Measurements from ENCODE around the gene MEGF6. TPM values are rescaled to one million over a fixed set of nuclear protein-coding genes. Genes with fewer than 3 reads are reported as not detected.

The MEGF6 gene
- total RNA-seq, 2 donors from 2014 or later: 273 to 304 TPM

- Histone ChIP-seq H3K9me3 (no peaks in the 10 kb centered on the region), H3K4me1 (ENCODE audit: control insufficient read depth in 1 of 2, low read depth in 2 of 2) (peaks cover 14 to 68% of the 10 kb centered on the region in 2 donors), H3K4me3 (no peak overlapping the region), H3K27ac (no peak overlapping the region), H3K36me3 (peaks cover 35% of the 10 kb centered on the region), H3K27me3 (replicated peaks; ENCODE audit: insufficient read depth) (no peaks in the 10 kb centered on the region)
- no peak for ATAC-seq (ENCODE audit: insufficient number of reproducible peaks, low FRiP score, low read depth)
- no peak for DNase-seq (ENCODE audit: low spot score)
- TF ChIP-seq CTCF (IDR thresholded peaks at IDR 0.05): no peak
Observed at GRCh38 chr1:3522112-3522511, 89.2 kb downstream of the MEGF6 start.

- TF ChIP-seq CTCF (IDR thresholded peaks at IDR 0.05): no peak
- Histone ChIP-seq H3K36me3 (peaks cover 35% of the 10 kb centered on the region), H3K27ac (no peak overlapping the region)
Observed at GRCh38 chr1:3521426-3521825, 89.9 kb downstream of the MEGF6 start.

GRCh38 chr1:3520419-3521378 lies 90.6 kb downstream of the MEGF6 start:
- H3K27me3 ChIP-seq (replicated peaks; ENCODE audit: insufficient read depth): no peaks in the 10 kb centered on the region
- no peaks in the 10 kb centered on the region for H3K9me3 ChIP-seq
- DNase-seq (ENCODE audit: low spot score): no peak
- TF ChIP-seq CTCF (IDR thresholded peaks at IDR 0.05): no peak
- no peak overlapping the region for H3K27ac ChIP-seq
- H3K4me3 ChIP-seq: no peak overlapping the region
- peaks cover 4 to 68% of the 10 kb centered on the region in 2 donors for H3K4me1 ChIP-seq (ENCODE audit: control insufficient read depth in 1 of 2, low read depth in 2 of 2)
- no peak for ATAC-seq (ENCODE audit: insufficient number of reproducible peaks, low FRiP score, low read depth)
- peaks cover 35% of the 10 kb centered on the region for H3K36me3 ChIP-seq

More at GRCh38 chr1:3521426-3521825, 89.9 kb downstream of the MEGF6 start:
- Histone ChIP-seq H3K9me3 (no peaks in the 10 kb centered on the region), H3K4me3 (no peak overlapping the region), H3K27me3 (replicated peaks; ENCODE audit: insufficient read depth) (no peaks in the 10 kb centered on the region), H3K4me1 (ENCODE audit: control insufficient read depth in 1 of 2, low read depth in 2 of 2) (peaks cover 8 to 68% of the 10 kb centered on the region in 2 donors)
- ATAC-seq (ENCODE audit: insufficient number of reproducible peaks, low FRiP score, low read depth) (no peak), DNase-seq (ENCODE audit: low spot score) (no peak)

GRCh38 chr1:3519301-3519885 lies 91.9 kb downstream of the MEGF6 start:
- ATAC-seq (ENCODE audit: insufficient number of reproducible peaks, low FRiP score, low read depth): no peak

More at GRCh38 chr1:3519301-3519885, 91.9 kb downstream of the MEGF6 start:
- no peak overlapping the region for H3K4me3 ChIP-seq
- TF ChIP-seq CTCF (IDR thresholded peaks at IDR 0.05): no peak
- peaks cover 0 to 59% of the 10 kb centered on the region in 2 donors for H3K4me1 ChIP-seq (ENCODE audit: control insufficient read depth in 1 of 2, low read depth in 2 of 2)
- H3K27me3 ChIP-seq (replicated peaks; ENCODE audit: insufficient read depth): no peaks in the 10 kb centered on the region
- H3K9me3 ChIP-seq: no peaks in the 10 kb centered on the region
- H3K36me3 ChIP-seq: peaks cover 34% of the 10 kb centered on the region
- DNase-seq (ENCODE audit: low spot score): no peak
- H3K27ac ChIP-seq: no peak overlapping the region

Data from thoracic aorta (tissue), 2 donors.